Left ventricle myocardium superior (tissue), 1 donor: Measurements from ENCODE around the gene TULP4. TPM values are rescaled to one million over a fixed set of nuclear protein-coding genes. Genes with fewer than 3 reads are reported as not detected.
"Not testable (repeated sequence)": the region's sequence is repeated elsewhere in the genome, so short reads cannot be mapped to it uniquely, and the experiment has no call there.

ENCODE experiments used
- ATAC-seq: fragments of 200-7000 bp; cut with Tn5 transposase; one replicate; pipeline ENCODE4 v1.9.1; 2020; ENCODE audit warnings: mild to moderate bottlenecking, moderate library complexity
- DNase-seq: peaks from one replicate; pipeline ENCODE4 v3.0.0-alpha.2; 2020
- intact Hi-C: fragments of 100-400 bp; cut with micrococcal nuclease; formaldehyde crosslinking; loops from one replicate; pipeline ENCODE4 v1.11.0; 2022
- total RNA-seq: library from RNA; stranded (reverse); fragmentation: NEBNext Ultra II Directional; extraction: Animal tissue kit (Norgen Biotek cat#: 25700); gene quantifications from one replicate; pipeline ENCODE4 v1.2.1, GENCODE V29; 2021
- donor health status: DM: no; HTN: yes; CAD: no; lungs with severe emphysema.

TULP4 gene
- total RNA-seq, 1 donor from 2014 or later = 101 TPM

DNA sequence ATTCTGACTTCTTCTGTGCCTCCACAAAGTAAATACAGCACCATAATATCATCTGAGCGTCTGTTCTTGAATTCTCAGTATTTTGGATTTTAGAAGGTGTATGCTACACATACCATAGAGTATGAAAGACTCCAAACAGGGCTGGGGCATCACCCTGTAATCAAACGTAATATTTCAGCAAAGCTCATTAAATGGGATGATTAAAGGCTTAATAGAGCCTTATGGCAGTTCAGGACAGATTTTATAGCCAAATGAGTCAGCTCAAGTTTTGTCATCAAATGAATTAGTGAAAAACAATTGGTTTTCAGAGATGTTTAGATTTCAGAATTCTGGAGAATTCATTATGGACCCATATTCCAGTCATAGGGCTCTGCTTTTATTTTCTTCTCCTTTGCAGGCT lies 68.9 kb downstream of the TULP4 start:
- no peak for DNase-seq
- ATAC-seq = no peak
- intact Hi-C loops = no loop called here

DNA sequence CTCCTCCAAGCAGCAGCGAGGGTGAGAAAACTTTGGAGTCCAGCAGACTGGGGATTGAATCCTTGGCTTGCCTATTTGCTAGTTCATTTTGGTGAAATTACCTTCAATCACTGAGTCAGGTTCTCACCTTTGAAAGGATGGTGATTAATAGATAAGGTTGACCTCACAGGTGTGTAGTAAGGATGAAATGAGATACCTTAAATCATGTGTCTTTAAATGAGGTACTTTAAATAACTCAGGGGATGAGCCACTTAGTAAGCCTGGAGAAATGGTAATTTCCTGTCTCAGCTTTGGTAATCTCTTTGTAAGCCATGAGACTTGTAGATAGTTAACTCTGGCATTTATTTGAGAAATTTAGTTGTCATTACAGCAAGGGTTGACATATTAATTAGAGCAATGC lies 70.2 kb downstream of the TULP4 start:
- no peak for DNase-seq
- intact Hi-C loops = no loop called here
- no peak for ATAC-seq

DNA sequence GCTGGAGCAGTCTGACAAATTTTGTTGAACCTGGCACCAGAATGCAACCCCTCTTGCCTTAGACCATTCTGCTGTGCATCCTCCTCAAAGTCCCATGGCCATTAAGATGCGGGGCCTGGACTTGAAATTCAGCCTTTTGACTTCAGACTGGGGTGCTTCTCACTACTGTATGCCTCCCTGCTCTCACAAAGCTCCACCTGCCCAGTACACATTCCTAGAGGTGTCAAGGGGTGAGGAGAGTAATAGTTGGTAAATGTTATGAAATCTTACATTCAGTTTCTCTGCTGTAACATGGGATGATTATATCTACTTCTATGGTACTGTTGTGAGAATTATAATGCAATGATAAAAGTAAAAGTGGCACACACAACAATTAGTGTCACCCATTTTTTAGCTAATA lies 70.8 kb downstream of the TULP4 start:
- DNase-seq (no peak), ATAC-seq (no peak)
- intact Hi-C loops = no loop called here

DNA sequence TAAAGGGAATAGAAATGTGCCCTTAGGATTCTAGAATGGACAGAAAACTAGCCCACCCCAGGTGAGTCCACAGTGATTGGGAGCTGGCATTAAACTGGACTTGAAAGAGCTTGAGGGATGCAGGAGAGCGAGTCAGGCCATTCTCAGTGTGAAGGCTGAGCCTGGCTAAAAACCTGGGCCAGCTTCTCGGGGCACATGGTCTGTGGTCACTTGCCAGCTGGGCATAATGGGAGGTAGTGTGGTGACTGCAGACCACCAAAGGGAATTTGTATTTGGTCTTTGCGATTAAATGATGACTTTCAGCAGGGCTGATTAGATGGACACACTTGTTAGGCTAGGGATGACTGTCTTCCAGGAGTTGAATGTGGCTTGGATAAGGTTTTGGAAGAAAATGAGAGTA lies 71.3 kb downstream of the TULP4 start:
- ATAC-seq = no peak
- intact Hi-C loops = no loop called here
- DNase-seq = no peak

DNA sequence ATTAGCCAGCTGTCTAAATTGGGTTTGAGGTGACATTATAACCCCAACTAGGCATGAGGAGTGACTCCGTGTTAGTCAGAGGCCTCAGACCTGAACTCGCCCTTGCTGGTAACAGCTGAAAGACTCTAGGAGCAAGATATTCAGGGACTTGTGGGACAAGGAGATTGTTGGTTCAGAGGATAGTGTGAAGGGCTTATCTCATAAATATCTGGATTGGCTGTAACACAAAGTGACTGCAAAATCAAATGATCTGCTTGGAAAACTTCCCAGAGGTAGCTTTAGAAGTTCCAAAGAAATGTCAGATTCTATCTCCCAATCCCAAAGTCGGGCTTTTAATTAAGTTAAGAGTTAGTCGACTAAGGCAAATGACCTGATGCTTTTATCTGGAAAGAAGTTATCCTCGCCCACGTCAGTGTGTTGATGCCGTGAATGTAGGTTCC lies 72.4 kb downstream of the TULP4 start:
- DNase-seq = no peak

DNA sequence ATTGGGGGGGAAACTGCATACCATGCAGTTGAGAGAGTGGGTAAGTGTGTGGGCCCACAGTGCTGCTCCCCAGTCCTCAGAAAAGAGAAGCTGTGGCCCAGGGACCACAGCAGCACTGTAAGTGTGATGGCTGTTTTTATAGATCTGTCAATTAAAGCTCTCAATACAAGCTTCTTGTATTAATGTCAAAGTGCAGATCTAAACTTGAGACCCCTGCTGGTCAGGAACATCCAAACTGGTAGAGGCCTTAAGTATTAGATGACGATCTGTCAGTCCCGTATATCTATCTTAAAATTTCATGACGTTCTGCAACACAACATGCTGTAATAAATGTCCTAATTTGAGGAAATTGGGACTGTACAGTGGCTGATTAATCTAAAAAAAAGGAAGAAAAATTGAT lies 74.8 kb downstream of the TULP4 start:
- DNase-seq = no peak
- intact Hi-C loops = no loop called here
- no peak for ATAC-seq

More for the DNA sequence above, 72.4 kb downstream of the TULP4 start:
- intact Hi-C loops = no loop called here
- no peak for ATAC-seq

DNA sequence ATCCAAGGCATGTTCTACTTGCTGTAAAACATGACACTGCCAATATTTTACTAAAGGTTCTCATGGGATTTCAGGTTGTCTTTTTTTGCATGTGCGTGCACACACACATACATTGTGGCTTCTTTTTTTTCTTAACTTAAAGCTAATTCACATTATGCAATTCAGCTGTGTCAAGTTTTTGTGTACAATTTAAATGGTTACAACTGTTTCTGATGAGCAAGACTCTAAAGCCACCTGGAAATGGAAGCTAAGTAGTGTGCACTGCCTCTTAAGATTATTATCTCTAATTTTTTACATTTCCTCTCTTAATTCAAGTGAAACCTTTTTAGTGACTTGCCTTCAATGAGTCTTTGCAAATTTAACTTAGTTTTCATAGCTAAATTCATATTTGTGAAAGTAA lies 75.3 kb downstream of the TULP4 start:
- ATAC-seq (no peak), DNase-seq (no peak)
- intact Hi-C loops = no loop called here

DNA sequence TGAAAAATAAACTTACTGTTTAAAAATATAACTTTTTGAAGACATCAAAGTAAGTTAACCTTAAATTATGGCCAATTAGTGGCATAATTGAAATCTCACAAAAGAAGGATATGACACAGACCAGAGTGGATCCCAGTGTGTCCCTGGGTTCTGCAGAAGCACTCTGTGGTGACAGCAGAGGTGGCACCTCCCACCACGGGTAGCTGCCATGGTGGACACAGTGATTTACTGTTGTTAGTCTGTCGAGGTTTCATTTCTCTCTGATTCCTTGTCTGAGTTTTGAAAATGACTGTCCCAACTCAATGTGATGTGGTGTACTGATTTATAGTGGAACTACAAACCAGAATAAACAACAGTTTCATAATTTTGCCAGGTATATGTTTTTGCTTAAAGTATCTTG lies 76.5 kb downstream of the TULP4 start:
- intact Hi-C loops = no loop called here
- no peak for DNase-seq
- no peak for ATAC-seq

DNA sequence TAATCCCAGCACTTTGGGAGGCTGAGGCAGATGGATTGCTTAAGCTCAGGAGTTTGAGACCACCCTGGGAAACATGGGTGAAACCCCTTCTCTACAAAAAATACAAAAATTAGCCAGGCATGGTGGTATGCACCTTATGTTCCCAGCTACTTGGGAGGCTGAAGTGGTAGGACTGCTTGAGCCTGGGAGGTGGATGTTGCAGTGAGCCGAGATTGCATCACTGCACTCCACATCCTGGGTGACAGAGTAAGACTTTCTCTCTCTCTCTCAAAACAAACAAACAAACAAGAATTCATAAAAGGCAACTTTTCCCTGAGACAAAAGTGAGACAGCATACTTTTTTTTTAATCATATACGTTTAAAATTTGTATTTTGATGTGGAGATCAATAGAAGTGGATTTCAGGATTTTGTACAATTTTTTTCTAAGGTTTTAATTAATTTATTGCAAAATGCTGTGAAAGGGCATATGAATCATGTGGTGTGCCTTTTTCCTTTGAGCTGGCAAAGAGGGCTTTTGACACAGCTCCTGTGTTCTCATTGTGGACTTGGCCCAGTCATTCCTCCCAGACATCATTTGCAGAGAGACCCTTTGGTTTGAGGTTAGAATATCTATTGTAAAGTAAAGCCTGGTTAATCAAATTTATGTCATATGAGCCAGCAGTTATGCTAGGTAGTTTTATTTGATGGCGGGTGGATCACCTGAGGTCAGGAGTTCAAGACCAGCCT lies 77.1 kb downstream of the TULP4 start:
- ATAC-seq = no peak
- no peak for DNase-seq
- intact Hi-C loops = no loop called here

DNA sequence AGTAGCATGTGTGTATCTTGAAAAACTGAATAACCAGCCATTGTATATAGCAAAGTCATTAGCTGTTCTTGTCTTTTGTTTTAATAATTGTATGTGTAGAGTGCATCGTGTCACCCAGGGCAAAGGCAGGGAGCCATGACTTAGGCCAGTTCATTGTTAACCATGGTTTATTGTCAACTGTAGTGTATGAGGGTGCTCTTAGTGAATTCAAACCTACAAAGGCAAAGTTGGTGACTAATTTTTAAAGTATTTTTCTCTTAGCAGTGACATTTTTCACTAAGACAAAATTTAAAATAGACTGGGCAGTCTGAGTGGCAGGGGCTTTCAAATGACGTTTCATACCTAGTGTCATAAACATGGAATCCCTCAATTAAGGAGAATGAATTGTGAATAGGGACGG lies 79.0 kb downstream of the TULP4 start:
- ATAC-seq = no peak
- DNase-seq = no peak
- intact Hi-C loops = no loop called here

DNA sequence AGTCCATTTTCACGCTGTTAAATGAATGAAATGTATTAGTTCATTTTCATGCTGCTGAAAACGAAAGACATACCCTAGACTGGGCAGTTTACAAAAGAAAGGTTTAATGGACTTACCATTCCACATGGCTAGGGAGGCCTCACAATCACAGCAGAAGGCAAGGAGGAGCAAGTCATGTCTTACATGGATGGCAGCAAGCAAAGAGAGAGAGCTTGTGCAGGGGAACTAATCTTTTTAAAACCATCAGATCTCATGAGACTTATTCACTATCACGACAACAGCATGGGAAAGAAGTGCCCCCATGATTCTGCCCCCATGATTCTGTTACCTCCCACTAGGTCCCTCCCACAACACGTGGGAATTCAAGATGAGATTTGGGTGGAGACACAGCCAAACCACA lies 79.7 kb downstream of the TULP4 start:
- ATAC-seq, intact Hi-C loops, DNase-seq: not testable (repeated sequence)

DNA sequence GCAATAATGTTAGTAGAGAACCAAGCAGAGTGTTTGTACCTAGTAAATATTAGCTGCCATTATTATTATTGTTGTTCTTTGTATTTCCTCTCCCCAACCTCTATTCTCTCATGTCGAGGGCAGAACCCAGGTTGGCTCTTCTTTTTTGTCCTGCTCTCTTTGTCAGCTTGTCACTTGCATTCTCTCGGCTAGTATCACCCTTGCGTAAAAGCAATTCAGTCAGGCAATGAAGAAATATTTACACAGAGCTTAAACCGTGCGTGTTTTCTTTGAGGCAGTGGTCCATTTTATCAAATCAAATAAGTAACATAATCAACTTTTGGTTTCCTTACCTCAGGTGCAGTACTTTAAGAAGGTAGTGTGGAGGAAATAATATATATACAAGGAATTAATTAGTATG lies 83.9 kb downstream of the TULP4 start:
- intact Hi-C loops = no loop called here
- ATAC-seq = no peak
- no peak for DNase-seq

DNA sequence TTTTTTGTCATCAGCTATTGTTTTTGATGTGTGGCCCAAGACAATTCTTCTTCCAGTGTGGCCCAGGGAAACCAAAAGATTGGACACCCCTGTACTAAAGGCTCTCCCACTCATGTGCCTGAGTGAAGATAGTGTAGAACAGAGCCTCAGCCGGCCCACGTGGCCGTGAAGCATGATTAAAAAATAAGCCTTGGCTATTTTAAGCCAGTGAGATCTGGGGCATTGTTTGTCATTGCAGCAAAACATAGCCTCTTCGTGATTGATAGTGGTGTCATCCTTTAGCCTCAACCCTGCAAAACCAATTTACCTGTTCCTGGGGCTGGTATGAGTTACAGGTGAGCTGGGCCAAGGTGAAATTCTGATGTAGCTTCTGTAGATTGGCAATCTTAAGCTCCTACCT lies 85.3 kb downstream of the TULP4 start:
- intact Hi-C loops = no loop called here
- DNase-seq = no peak

DNA sequence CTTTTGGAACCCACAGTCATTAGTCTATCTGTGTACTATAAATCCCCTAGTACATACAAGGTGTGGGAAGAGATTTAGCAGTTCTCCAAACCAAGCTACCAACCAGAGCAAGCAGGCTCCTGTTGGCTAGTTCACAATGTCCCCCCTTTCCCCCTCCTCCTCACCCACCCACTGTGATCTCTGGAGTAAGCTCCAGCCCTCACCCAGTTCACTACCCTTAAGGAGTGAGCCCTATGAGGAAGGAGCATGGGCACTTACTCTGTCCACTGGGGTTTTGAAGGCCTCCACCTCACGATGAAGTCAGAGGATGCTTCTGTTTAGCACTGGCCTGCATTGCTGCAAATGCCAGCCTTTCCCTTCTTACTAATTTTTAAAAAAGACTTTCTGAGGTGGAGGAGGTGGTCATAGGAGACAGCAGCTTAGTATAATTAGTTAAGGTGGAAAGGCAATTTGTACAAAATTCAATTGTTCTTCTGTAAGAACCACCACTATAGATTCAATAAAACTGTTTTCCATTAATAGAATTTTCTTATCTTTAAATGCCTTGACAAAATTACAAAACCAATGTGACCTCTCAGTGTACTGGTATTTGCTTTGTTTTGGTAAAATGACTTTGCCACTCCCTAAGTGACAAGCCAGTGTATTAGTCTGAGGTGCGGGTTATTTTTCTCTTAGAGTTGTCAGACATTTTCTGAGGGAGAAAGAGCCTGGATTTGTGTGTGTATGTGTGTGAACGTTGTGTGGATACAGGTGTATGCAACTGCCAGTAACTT lies 86.2 kb downstream of the TULP4 start:
- ATAC-seq (peak; percentile 26), DNase-seq (no peak)
- intact Hi-C loops = no loop called here

More for the DNA sequence above, 85.3 kb downstream of the TULP4 start:
- no peak for ATAC-seq

DNA sequence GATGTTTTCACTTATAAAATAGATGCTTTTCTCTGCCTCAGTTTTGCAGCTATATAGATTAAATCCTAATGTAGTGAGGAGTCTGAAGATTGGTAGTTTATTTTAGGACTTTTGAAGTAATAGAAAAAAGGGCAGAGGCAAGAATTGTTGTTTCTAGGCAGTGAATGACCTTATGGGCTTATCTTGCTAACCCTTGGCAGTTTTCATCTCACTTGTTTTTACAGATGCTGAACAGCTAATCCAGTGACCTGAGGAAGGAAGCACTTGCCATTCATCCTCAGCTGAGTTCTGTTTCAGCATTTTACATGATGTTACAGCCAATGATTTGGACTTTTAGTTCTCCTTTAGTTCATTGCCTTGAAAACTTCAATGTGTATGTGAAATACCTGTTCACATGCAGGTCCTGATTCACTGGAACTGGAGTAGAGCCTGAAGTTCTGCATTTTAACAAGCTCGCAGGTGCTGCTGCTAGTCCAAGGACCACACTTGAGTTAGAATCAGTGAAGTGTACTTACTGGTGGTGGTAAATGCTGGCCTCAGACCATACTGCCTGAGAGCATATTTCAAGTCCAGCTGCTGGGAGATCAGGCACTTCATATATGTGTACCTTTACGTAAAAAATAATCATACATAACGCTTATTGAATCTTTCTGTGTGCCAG lies 86.9 kb downstream of the TULP4 start:
- ATAC-seq = peak; percentile 28
- intact Hi-C loops = no loop called here

DNA sequence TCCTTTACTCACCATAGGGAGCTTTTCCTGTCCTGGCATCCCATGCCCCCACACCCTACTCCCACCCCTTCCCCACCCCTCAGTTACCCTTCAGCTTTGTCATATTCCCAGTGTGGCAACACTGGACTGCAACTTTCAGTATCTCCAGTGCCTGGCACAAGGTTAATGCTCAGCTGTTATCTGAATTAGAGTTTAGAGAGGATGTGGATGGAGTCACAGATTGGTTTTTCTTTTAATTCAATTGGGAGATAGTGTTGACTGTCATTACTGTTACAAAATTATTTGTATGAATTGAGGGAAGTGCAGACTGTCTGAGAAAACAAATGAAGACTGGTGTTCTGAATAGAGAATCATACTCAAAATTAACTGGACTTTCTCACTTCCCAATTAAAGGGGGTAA lies 89.9 kb downstream of the TULP4 start:
- DNase-seq (no peak), ATAC-seq (no peak)
- intact Hi-C loops = no loop called here

More for the DNA sequence above, 86.9 kb downstream of the TULP4 start:
- DNase-seq = no peak

DNA sequence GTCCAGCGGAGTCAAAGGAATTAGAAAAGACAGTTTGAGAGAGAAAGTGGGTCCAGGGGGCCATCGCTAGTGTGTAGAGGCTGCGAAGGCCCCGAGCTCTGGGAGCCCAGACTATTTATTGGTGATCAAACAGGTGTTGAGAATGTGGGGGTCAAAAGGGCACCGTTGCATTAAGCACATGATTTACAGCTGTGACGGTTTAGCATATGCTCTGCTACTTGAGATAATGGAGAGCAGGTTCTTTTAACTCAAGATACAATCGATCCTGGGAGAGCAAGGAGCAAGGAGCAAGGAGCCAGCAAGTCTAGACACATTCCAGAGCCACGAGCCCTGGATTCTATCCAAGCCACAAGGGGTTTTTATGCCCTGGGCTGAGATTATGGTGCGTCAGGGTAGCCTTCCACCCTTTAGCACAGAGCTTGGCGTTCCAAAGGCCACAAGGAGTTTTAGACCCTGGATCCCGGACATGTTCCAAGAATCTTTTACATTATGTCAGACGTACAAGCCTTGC lies 93.1 kb downstream of the TULP4 start:
- intact Hi-C loops, ATAC-seq, DNase-seq: not testable (repeated sequence)

DNA sequence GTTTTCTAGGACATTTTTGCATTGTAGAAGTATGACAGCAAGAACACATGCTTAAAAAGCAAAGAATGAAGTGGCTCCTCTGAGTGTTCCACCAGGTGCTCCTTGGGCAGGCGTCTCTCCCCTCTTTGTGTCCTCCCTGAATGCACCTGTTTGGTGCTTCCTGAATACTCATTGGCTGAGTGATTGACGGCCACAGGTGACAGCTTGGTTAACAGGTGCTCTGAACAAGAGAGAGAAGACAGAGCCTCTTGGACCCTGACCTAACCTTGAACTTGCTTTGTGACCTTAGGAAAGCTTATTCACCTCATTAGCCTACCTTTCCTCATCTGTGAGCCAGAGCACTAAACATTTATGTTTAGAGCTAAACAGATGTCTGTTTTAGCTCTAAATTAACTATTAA lies 93.7 kb downstream of the TULP4 start:
- intact Hi-C loops = no loop called here
- DNase-seq = no peak
- ATAC-seq = no peak

DNA sequence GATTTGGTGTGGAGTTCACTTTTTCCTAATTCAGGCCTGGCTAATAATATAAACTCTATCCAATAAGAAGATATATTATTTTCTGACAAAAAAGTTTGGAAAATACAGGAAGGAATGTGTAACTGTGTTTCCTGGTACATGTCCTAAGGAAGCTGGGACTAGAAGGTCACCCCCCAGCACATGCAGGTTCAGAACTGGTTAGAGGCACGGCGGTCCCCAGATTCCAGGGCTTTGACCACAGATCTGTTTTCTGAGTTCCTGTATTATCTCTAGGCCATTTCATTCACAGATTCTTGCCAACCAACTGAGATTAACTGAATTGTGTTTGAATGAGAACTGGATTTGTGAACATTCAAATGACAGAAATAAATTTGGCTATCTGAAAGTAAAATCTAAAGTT lies 94.5 kb downstream of the TULP4 start:
- DNase-seq (no peak), ATAC-seq (no peak)
- intact Hi-C loops = no loop called here

DNA sequence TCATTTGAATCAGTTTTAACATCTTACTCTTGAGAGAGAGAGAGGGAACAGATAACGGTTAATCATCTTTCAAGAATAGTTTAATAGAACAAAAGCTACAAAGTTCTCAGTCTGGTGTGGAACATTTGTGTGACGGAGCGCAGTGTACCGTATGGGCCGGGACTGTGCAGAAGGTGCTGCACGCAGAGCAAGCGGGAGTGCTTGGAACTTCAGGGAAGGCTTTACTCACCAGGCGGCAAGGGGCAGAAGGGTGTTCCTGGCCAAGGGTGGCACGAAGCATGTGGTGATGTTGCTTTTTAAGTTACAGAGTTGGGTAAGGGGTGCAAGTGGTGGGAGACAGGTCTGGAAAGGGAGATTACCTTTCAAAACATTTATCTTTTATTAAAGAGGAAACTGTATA lies 95.7 kb downstream of the TULP4 start:
- intact Hi-C loops = no loop called here
- no peak for ATAC-seq
- DNase-seq = no peak
